Measurements from ENCODE around the gene NARS2. TPM values are rescaled to one million over a fixed set of nuclear protein-coding genes. Genes with fewer than 3 reads are reported as not detected.
"Not testable (repeated sequence)": the region's sequence is repeated elsewhere in the genome, so short reads cannot be mapped to it uniquely, and the experiment has no call there.

Gene NARS2
- total and polyA plus RNA-seq, 5 experiments from 2014 or later: 9.8 to 17.9 (median 16.1) TPM

GRCh38 chr11:78552881-78553280 lies 21.8 kb downstream of the NARS2 start:
- POLR2A ChIA-PET: interaction anchor here (0.6 kb wide), 1 partner anchor 1505 kb away, joined by 4 read pairs; no protein-coding TSS in a partner anchor

GRCh38 chr11:78552139-78552538 lies 22.5 kb downstream of the NARS2 start:
- POLR2A ChIA-PET, H3K9me3 Mint-ChIP-seq, H3K4me3 Mint-ChIP-seq, DNase-seq, H3K27ac Mint-ChIP-seq, ATAC-seq, H3K27me3 Mint-ChIP-seq: not testable (repeated sequence)
- Mint-ChIP-seq H3K4me1 (peaks cover 5 to 26% (median 11%) of the 10 kb centered on the region in 4 donors), H3K36me3 (peaks cover 16 to 55% (median 27%) of the 10 kb centered on the region in 3 donors)

More at GRCh38 chr11:78552881-78553280, 21.8 kb downstream of the NARS2 start:
- DNase-seq (no peak), ATAC-seq (no peak)
- Mint-ChIP-seq H3K4me3 (no peak overlapping the region), H3K27ac (peak overlapping the region in 1 of 10 donors; percentile 37), H3K4me1 (peaks cover 5 to 26% (median 12%) of the 10 kb centered on the region in 4 donors), H3K27me3 (no peaks in the 10 kb centered on the region), H3K36me3 (peaks cover 18 to 58% (median 32%) of the 10 kb centered on the region in 3 donors), H3K9me3 (no peaks in the 10 kb centered on the region)

- ATAC-seq: no peak
- POLR2A ChIA-PET: no interaction called here
- Mint-ChIP-seq H3K27me3 (no peaks in the 10 kb centered on the region), H3K4me3 (no peak overlapping the region), H3K36me3 (peaks cover 6 to 53% (median 18%) of the 10 kb centered on the region in 3 donors), H3K4me1 (peaks cover 5 to 17% (median 8%) of the 10 kb centered on the region in 4 donors), H3K27ac (no peak overlapping the region), H3K9me3 (no peaks in the 10 kb centered on the region)
- no peak for DNase-seq
Measured at GRCh38 chr11:78551066-78551465, 23.6 kb downstream of the NARS2 start.

- H3K36me3 Mint-ChIP-seq: peaks cover 0 to 48% (median 13%) of the 10 kb centered on the region in 3 donors
- DNase-seq (no peak), ATAC-seq (no peak)
- POLR2A ChIA-PET: no interaction called here
- no peaks in the 10 kb centered on the region for H3K9me3 Mint-ChIP-seq
- H3K27me3 Mint-ChIP-seq: no peaks in the 10 kb centered on the region
- peaks cover 0 to 12% (median 7%) of the 10 kb centered on the region in 4 donors for H3K4me1 Mint-ChIP-seq
- H3K4me3 Mint-ChIP-seq: no peak overlapping the region
- peak overlapping the region in 1 of 10 donors; percentile 16 for H3K27ac Mint-ChIP-seq
Measured at GRCh38 chr11:78549624-78550409, 24.8 kb downstream of the NARS2 start.

GRCh38 chr11:78548911-78549590 lies 25.6 kb downstream of the NARS2 start:
- H3K27me3 Mint-ChIP-seq: no peaks in the 10 kb centered on the region
- H3K36me3 Mint-ChIP-seq: peaks cover 2 to 43% (median 18%) of the 10 kb centered on the region in 3 donors
- H3K4me3 Mint-ChIP-seq: no peak overlapping the region
- H3K4me1 Mint-ChIP-seq: peaks cover 0 to 12% (median 5%) of the 10 kb centered on the region in 4 donors
- POLR2A ChIA-PET: no interaction called here
- ATAC-seq (no peak), DNase-seq (no peak)
- H3K27ac Mint-ChIP-seq: peak overlapping the region in 3 of 10 donors; percentile 7 to 34 (median 16)
- H3K9me3 Mint-ChIP-seq: no peaks in the 10 kb centered on the region

GRCh38 chr11:78547931-78548705 lies 26.5 kb downstream of the NARS2 start:
- POLR2A ChIA-PET: no interaction called here
- no peaks in the 10 kb centered on the region for H3K27me3 Mint-ChIP-seq
- no peak overlapping the region for H3K4me3 Mint-ChIP-seq
- no peaks in the 10 kb centered on the region for H3K9me3 Mint-ChIP-seq
- H3K27ac Mint-ChIP-seq: peak overlapping the region in 1 of 10 donors; percentile 20
- no peak for DNase-seq
- peaks cover 0 to 12% (median 6%) of the 10 kb centered on the region in 4 donors for H3K4me1 Mint-ChIP-seq
- ATAC-seq: no peak
- H3K36me3 Mint-ChIP-seq: peaks cover 5 to 43% (median 17%) of the 10 kb centered on the region in 3 donors

- ATAC-seq (no peak), DNase-seq (no peak)
- no peaks in the 10 kb centered on the region for H3K9me3 Mint-ChIP-seq
- H3K27me3 Mint-ChIP-seq: no peaks in the 10 kb centered on the region
- peaks cover 5 to 58% (median 41%) of the 10 kb centered on the region in 3 donors for H3K36me3 Mint-ChIP-seq
- H3K4me1 Mint-ChIP-seq: peaks cover 5 to 15% (median 12%) of the 10 kb centered on the region in 4 donors
- POLR2A ChIA-PET: no interaction called here
- H3K4me3 Mint-ChIP-seq: no peak overlapping the region
- peak overlapping the region in 2 of 10 donors; percentile 36 to 63 for H3K27ac Mint-ChIP-seq
Measured at GRCh38 chr11:78542007-78542406, 32.7 kb downstream of the NARS2 start.

- no peak for ATAC-seq
Measured at GRCh38 chr11:78541537-78541936, 33.1 kb downstream of the NARS2 start.

GRCh38 chr11:78540256-78540655 lies 34.4 kb downstream of the NARS2 start:
- H3K4me1 Mint-ChIP-seq: peaks cover 5 to 15% (median 11%) of the 10 kb centered on the region in 4 donors
- H3K27me3 Mint-ChIP-seq: no peaks in the 10 kb centered on the region
- DNase-seq (no peak), ATAC-seq (no peak)
- H3K36me3 Mint-ChIP-seq: peaks cover 5 to 51% (median 43%) of the 10 kb centered on the region in 3 donors
- H3K27ac Mint-ChIP-seq: no peak overlapping the region
- no peak overlapping the region for H3K4me3 Mint-ChIP-seq
- H3K9me3 Mint-ChIP-seq: no peaks in the 10 kb centered on the region
- POLR2A ChIA-PET: no interaction called here

More at GRCh38 chr11:78541537-78541936, 33.1 kb downstream of the NARS2 start:
- Mint-ChIP-seq H3K9me3 (no peaks in the 10 kb centered on the region), H3K4me3 (no peak overlapping the region), H3K4me1 (peaks cover 5 to 15% (median 12%) of the 10 kb centered on the region in 4 donors), H3K36me3 (peaks cover 5 to 55% (median 44%) of the 10 kb centered on the region in 3 donors), H3K27me3 (no peaks in the 10 kb centered on the region), H3K27ac (no peak overlapping the region)
- DNase-seq: no peak
- POLR2A ChIA-PET: no interaction called here

GRCh38 chr11:78539506-78539905 lies 35.2 kb downstream of the NARS2 start:
- Mint-ChIP-seq H3K4me1 (peaks cover 5 to 15% (median 10%) of the 10 kb centered on the region in 4 donors), H3K27ac (no peak overlapping the region), H3K27me3 (no peaks in the 10 kb centered on the region), H3K9me3 (no peaks in the 10 kb centered on the region), H3K4me3 (no peak overlapping the region), H3K36me3 (peaks cover 5 to 49% (median 40%) of the 10 kb centered on the region in 3 donors)
- no peak for DNase-seq
- no peak for ATAC-seq
- POLR2A ChIA-PET: no interaction called here

GRCh38 chr11:78536933-78537332 lies 37.7 kb downstream of the NARS2 start:
- H3K36me3 Mint-ChIP-seq: peaks cover 0 to 52% (median 34%) of the 10 kb centered on the region in 3 donors
- no peak overlapping the region for H3K27ac Mint-ChIP-seq
- no peak for ATAC-seq
- H3K9me3 Mint-ChIP-seq: no peaks in the 10 kb centered on the region
- H3K27me3 Mint-ChIP-seq: no peaks in the 10 kb centered on the region
- H3K4me1 Mint-ChIP-seq: peaks cover 4 to 12% (median 9%) of the 10 kb centered on the region in 4 donors
- no peak overlapping the region for H3K4me3 Mint-ChIP-seq
- DNase-seq: no peak
- POLR2A ChIA-PET: no interaction called here

GRCh38 chr11:78535920-78536319 lies 38.7 kb downstream of the NARS2 start:
- Mint-ChIP-seq H3K9me3 (no peaks in the 10 kb centered on the region), H3K36me3 (peaks cover 0 to 45% (median 29%) of the 10 kb centered on the region in 3 donors), H3K4me3 (no peak overlapping the region), H3K27me3 (no peaks in the 10 kb centered on the region), H3K4me1 (peaks cover 4 to 11% (median 7%) of the 10 kb centered on the region in 4 donors), H3K27ac (peak overlapping the region in 1 of 10 donors; percentile 34)
- POLR2A ChIA-PET: no interaction called here
- no peak for ATAC-seq
- no peak for DNase-seq

Data from naive thymus-derived CD8-positive, alpha-beta T cell (primary cell).